Left ventricle myocardium inferior (tissue), 1 donor: ENCODE data around the gene PER1. TPM values are rescaled to one million over a fixed set of nuclear protein-coding genes. Genes with fewer than 3 reads are reported as not detected.

Experiments
- DNase-seq: peaks from one replicate; pipeline ENCODE4 v3.0.0-alpha.2; 2020
- H3K27ac ChIP-seq: fragments of 200-600 bp; replicated peaks from 2 replicates; pipeline ENCODE4 v1.8.0; 2021
- H3K27me3 ChIP-seq: fragments of 200-600 bp; 2 replicates; pipeline ENCODE4 v1.8.0; 2021; ENCODE audit warnings: low read depth
- H3K36me3 ChIP-seq: fragments of 200-600 bp; 2 replicates; pipeline ENCODE4 v1.8.0; 2021
- H3K4me1 ChIP-seq: fragments of 200-600 bp; 2 replicates; pipeline ENCODE4 v1.8.0; 2021
- H3K4me3 ChIP-seq: fragments of 200-600 bp; 2 replicates; pipeline ENCODE4 v1.8.0; 2021; ENCODE audit warnings: mild to moderate bottlenecking, moderate library complexity
- H3K9me3 ChIP-seq: fragments of 200-600 bp; replicated peaks from 2 replicates; pipeline ENCODE4 v1.8.0; 2021
- intact Hi-C: fragments of 100-400 bp; cut with micrococcal nuclease; formaldehyde crosslinking; loops from one replicate; pipeline ENCODE4 v1.11.0; 2022
- microRNA-seq: library from miRNA; unstranded; fragments of <30 nt; microRNA quantifications from one replicate; pipeline ENCODE4 v1.2.0, GENCODE V29; 2020
- total RNA-seq: library from RNA; stranded (reverse); fragmentation: NEBNext Ultra II Directional; extraction: Animal tissue kit (Norgen Biotek cat#: 25700); gene quantifications from one replicate; pipeline ENCODE4 v1.2.1, GENCODE V29; 2021
- TF ChIP-seq, protein P1 (sequence below): fragments of 200-600 bp; IDR thresholded peaks from 2 replicates; pipeline ENCODE4 v1.8.0; 2021; ENCODE audit warnings: antibody characterized with exemption, mild to moderate bottlenecking, borderline replicate concordance
- donor health status: DM: no; HTN: yes; CAD: no; lungs with severe emphysema.

The PER1 gene
- total RNA-seq, 1 donor from 2014 or later, result 109 TPM

DNA sequence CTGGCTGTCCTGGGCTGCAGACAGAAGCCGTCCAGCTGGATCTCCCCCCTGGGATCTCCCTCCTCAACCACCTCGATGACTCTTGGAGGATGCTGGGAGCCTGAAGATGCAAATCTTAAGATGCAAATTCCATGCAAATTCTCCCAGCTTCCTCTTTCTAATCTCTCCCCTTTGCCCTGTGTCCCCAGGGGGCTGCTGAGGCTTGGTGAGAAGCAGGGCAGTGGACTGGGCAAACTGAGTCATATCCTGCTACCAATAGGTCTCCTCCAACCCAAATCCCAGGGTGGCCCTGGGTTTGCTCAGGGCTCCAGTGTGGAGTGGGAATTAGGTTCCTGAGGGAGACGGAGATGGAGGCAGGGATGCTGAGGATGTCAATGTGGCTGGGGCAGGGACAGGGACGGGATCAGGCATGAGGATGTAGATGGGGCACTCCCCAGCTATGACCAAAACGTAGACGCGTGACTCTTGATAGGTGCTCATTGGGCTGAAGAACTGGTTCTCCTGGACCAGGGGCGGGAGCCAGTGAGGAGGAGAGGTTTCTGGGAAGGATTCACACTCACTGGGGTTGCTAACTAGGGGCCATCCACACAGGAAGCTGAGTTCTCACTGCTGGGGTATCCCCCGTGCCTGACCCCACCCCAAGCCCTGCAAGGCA lies 61.0 kb downstream of the PER1 start:
- Histone ChIP-seq H3K27me3 (peaks cover 90% of the 10 kb centered on the region), H3K9me3 (no peaks in the 10 kb centered on the region), H3K27ac (no peak overlapping the region), H3K36me3 (no peaks in the 10 kb centered on the region), H3K4me3 (no peak overlapping the region), H3K4me1 (no peaks in the 10 kb centered on the region)
- DNase-seq, result no peak
- TF ChIP-seq, protein P1, sequence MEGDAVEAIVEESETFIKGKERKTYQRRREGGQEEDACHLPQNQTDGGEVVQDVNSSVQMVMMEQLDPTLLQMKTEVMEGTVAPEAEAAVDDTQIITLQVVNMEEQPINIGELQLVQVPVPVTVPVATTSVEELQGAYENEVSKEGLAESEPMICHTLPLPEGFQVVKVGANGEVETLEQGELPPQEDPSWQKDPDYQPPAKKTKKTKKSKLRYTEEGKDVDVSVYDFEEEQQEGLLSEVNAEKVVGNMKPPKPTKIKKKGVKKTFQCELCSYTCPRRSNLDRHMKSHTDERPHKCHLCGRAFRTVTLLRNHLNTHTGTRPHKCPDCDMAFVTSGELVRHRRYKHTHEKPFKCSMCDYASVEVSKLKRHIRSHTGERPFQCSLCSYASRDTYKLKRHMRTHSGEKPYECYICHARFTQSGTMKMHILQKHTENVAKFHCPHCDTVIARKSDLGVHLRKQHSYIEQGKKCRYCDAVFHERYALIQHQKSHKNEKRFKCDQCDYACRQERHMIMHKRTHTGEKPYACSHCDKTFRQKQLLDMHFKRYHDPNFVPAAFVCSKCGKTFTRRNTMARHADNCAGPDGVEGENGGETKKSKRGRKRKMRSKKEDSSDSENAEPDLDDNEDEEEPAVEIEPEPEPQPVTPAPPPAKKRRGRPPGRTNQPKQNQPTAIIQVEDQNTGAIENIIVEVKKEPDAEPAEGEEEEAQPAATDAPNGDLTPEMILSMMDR, result no peak
- intact Hi-C loops, result no loop called here

Small RNA genes within 50 kb of the gene (microRNA-seq; reads per million reads assigned to microRNA genes)
- 34.3 reads per million, percentile 44 among the genes with 10 or more reads in this experiment for gene MIR4521
- gene MIR6883, result 0.94 reads per million

Other genes starting within 250 kb of the PER1 start
- 1.0 TPM for gene RNF227, start 236.1 kb downstream of the PER1 start, total RNA-seq
- 0.30 TPM for gene KCNAB3, start 222.5 kb downstream of the PER1 start, total RNA-seq
- 111 TPM for gene TRAPPC1, start 220.5 kb downstream of the PER1 start, total RNA-seq
- 8.7 TPM for gene CNTROB, start 220.2 kb downstream of the PER1 start, total RNA-seq
- not detected for gene GUCY2D, start 149.8 kb downstream of the PER1 start, total RNA-seq
- not detected for gene ALOX15B, start 113.3 kb downstream of the PER1 start, total RNA-seq
- gene ALOX12B, start 64.7 kb downstream of the PER1 start, total RNA-seq, result not detected
- gene ALOXE3, start 33.9 kb downstream of the PER1 start, total RNA-seq, result not detected
- not detected for gene HES7, start 28.3 kb downstream of the PER1 start, total RNA-seq
- gene VAMP2, start 10.5 kb upstream of the PER1 start, total RNA-seq, result 59.6 TPM
- 7.9 TPM for gene TMEM107, start 24.0 kb upstream of the PER1 start, total RNA-seq
- 8.4 TPM for gene BORCS6, start 37.8 kb upstream of the PER1 start, total RNA-seq
- 1.2 TPM for gene AURKB, start 58.2 kb upstream of the PER1 start, total RNA-seq
- 14.6 TPM for gene CTC1, start 95.7 kb upstream of the PER1 start, total RNA-seq
- gene PFAS, start 96.9 kb upstream of the PER1 start, total RNA-seq, result 9.8 TPM
- 25.6 TPM for gene RANGRF, start 136.3 kb upstream of the PER1 start, total RNA-seq
- gene SLC25A35, start 143.0 kb upstream of the PER1 start, total RNA-seq, result 1.3 TPM
- gene ARHGEF15, start 157.8 kb upstream of the PER1 start, total RNA-seq, result 19.4 TPM
- gene ODF4, start 187.4 kb upstream of the PER1 start, total RNA-seq, result not detected
- gene RPL26, start 230.8 kb upstream of the PER1 start, total RNA-seq, result 960 TPM
- gene RNF222, start 245.4 kb upstream of the PER1 start, total RNA-seq, result not detected